Ishikawa (cell line): ENCODE measurements around the gene PDE1A.

Experiments used
- CEBPB ChIP-seq: IDR thresholded peaks from 2 replicates; pipeline ENCODE4 v1.6.1; 2012
- CREB1 ChIP-seq: IDR thresholded peaks from 2 replicates; pipeline ENCODE4 v1.6.1; 2012; ENCODE audit warnings: low read depth
- EP300 ChIP-seq: IDR thresholded peaks from 2 replicates; pipeline ENCODE4 v1.6.1; 2012; ENCODE audit warnings: borderline replicate concordance
- FOXM1 ChIP-seq: IDR thresholded peaks from 2 replicates; pipeline ENCODE4 v1.6.1; 2012; ENCODE audit warnings: low read depth, borderline replicate concordance
- MAX ChIP-seq: IDR thresholded peaks from 2 replicates; pipeline ENCODE4 v1.6.1; 2012
- RAD21 ChIP-seq: IDR thresholded peaks from 2 replicates; pipeline ENCODE4 v1.6.1; 2012; ENCODE audit warnings: low read depth
- TAF1 ChIP-seq: IDR thresholded peaks from 2 replicates; pipeline ENCODE4 v1.6.1; 2012; ENCODE audit warnings: low read depth, mild to moderate bottlenecking
- TEAD4 ChIP-seq: IDR thresholded peaks from 2 replicates; pipeline ENCODE4 v1.6.1; 2012
- YY1 ChIP-seq: IDR thresholded peaks from 2 replicates; pipeline ENCODE4 v1.6.1; 2012; ENCODE audit warnings: low read depth
- TF ChIP-seq, protein P1 (sequence below): IDR thresholded peaks from 2 replicates; pipeline ENCODE4 v1.6.1; 2012; ENCODE audit warnings: low read depth, mild to moderate bottlenecking

GRCh38 chr2:182365855-182366254 lies 61.0 kb downstream of the PDE1A start:
- TF ChIP-seq RAD21 (no peak), TAF1 (no peak), CEBPB (no peak), MAX (no peak), YY1 (no peak), EP300 (no peak), CREB1 (no peak), FOXM1 (no peak), TEAD4 (no peak)
- TF ChIP-seq, protein P1, sequence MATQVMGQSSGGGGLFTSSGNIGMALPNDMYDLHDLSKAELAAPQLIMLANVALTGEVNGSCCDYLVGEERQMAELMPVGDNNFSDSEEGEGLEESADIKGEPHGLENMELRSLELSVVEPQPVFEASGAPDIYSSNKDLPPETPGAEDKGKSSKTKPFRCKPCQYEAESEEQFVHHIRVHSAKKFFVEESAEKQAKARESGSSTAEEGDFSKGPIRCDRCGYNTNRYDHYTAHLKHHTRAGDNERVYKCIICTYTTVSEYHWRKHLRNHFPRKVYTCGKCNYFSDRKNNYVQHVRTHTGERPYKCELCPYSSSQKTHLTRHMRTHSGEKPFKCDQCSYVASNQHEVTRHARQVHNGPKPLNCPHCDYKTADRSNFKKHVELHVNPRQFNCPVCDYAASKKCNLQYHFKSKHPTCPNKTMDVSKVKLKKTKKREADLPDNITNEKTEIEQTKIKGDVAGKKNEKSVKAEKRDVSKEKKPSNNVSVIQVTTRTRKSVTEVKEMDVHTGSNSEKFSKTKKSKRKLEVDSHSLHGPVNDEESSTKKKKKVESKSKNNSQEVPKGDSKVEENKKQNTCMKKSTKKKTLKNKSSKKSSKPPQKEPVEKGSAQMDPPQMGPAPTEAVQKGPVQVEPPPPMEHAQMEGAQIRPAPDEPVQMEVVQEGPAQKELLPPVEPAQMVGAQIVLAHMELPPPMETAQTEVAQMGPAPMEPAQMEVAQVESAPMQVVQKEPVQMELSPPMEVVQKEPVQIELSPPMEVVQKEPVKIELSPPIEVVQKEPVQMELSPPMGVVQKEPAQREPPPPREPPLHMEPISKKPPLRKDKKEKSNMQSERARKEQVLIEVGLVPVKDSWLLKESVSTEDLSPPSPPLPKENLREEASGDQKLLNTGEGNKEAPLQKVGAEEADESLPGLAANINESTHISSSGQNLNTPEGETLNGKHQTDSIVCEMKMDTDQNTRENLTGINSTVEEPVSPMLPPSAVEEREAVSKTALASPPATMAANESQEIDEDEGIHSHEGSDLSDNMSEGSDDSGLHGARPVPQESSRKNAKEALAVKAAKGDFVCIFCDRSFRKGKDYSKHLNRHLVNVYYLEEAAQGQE, result no peak
